Activated effector memory CD4-positive, alpha-beta T cell treated with anti-CD3 and anti-CD28 coated beads, Interleukin-2, amount 50 U/mL, for 16 hours (primary cell): ENCODE data around the gene HMGXB3.

Experiments
- DNase-seq: peaks from one replicate; pipeline ENCODE4 v3.0.0-alpha.2; 2020

Gene HMGXB3

GRCh38 chr5:150092159-150092787, 91.7 kb downstream of the HMGXB3 start:
- no peak for DNase-seq

GRCh38 chr5:150097152-150097551, 96.6 kb downstream of the HMGXB3 start:
- no peak for DNase-seq

GRCh38 chr5:150101023-150101422, 100.5 kb downstream of the HMGXB3 start:
- no peak for DNase-seq
